WI38 (cell line): ENCODE data around the gene PID1.

Source experiments
- H3K4me3 ChIP-seq: 2 replicates; pipeline ENCODE4 v1.5.1; 2011; ENCODE audit warnings: low read depth, mild to moderate bottlenecking, control low read depth, low read length
- TF ChIP-seq, protein P1 (sequence below): IDR thresholded peaks from 2 replicates; pipeline ENCODE4 v1.5.1; 2012; ENCODE audit warnings: low read depth, mild to moderate bottlenecking, control low read depth, low read length

Gene PID1

DNA sequence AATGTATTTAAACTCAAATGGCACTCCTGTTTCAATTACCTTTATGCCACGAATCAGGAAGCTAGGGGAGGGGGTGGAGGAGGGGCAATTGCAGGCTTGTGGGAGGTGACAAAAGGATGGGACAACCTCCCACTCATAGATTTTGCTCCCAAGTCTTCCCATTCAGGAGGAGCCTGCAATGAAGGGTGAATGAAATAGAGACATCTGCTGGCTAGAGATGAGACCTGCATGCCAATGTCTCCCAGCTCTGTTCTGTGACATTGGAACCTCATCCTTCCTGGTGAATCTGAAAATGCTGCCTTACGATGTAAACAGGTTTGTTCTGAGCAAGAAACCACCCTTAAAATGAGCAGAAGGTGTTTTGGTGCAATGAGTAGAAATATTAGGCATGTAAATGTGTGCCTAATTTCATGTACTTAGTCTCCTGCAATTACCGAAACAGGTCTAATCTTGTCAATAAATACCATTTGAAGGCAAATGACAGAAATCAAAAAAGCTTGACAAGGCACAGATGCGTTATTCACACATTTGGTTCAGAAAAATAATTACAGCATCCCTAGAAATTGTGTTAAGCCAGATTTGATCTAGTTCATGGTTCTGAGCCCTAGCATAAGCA is 2.7 kb upstream of the PID1 start:
- TF ChIP-seq, protein P1, sequence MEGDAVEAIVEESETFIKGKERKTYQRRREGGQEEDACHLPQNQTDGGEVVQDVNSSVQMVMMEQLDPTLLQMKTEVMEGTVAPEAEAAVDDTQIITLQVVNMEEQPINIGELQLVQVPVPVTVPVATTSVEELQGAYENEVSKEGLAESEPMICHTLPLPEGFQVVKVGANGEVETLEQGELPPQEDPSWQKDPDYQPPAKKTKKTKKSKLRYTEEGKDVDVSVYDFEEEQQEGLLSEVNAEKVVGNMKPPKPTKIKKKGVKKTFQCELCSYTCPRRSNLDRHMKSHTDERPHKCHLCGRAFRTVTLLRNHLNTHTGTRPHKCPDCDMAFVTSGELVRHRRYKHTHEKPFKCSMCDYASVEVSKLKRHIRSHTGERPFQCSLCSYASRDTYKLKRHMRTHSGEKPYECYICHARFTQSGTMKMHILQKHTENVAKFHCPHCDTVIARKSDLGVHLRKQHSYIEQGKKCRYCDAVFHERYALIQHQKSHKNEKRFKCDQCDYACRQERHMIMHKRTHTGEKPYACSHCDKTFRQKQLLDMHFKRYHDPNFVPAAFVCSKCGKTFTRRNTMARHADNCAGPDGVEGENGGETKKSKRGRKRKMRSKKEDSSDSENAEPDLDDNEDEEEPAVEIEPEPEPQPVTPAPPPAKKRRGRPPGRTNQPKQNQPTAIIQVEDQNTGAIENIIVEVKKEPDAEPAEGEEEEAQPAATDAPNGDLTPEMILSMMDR: peak; percentile 70
- no peak overlapping the region for H3K4me3 ChIP-seq

DNA sequence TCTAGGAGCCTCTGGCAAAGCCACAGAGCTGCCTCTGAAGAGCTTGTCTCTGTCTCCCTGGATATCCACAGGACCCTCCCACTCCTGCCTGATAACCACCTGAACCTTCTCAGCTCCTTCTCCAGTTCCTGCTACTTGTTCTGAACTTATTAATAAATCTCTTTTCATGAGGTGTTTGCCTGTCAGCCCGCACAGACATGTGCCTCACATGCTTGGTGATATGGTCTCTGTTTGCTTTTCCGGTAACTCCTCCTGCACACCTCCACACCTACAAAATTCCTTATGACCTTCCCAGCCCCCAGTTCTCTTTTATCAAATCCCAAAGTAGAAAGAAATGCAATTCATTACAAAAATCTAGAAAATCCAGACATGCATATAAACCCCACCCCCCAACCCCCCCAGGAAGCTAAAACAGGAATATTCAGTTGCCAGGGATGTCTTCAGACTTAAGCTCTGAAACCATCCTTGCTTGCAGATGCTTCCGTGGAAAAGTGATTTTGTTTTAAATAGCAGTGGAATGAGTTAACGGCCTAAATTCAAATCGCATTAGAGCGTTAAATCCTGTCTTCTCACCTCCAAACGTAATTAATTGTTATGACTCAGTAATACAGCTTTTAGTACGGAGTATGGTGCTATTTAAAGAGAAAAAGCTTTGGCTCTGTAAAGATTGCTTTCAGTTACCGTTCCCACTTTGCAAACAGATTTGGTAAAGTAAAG is 2.1 kb upstream of the PID1 start:
- H3K4me3 ChIP-seq: no peak overlapping the region

DNA sequence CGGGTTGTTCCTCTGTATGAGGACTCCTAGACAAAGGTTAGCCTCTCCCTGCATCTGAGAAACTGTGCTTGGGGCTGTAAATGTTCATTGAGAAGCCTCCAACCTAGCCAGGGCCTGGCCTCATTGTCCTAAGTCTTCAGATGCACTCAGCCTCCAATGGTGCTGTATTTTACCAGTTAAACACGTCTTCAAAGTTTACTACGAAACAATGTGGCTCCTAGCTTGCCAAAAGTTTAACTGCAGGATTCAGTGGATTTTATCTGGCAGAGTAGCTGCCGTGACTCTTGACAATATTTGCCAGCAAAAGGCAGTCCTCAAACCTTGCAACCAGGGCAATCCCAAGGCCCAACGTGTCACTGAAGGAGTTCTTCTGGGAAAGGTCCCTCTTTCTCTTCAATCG is 1.1 kb downstream of the PID1 start:
- H3K4me3 ChIP-seq: no peak overlapping the region

More for the DNA sequence above, 2.1 kb upstream of the PID1 start:
- TF ChIP-seq, protein P1: no peak

DNA sequence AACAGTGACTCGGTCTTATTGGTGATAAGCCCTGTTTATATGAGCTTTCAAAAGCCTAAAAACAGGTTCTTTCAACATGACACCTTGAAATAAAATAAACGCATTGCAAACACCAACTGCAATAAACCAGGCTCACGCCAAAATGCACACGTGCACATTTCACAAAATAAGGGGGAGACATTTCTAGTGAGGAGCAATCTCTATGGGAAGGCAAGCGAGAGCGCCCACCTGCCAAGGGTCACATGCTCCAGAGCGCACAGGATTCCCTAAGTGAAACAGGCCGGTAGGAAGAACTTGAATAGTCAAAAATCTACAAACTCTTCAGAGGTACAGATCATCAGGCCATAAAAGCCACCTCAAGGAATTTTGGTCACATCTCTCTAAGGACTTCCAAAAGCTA is 1.9 kb downstream of the PID1 start:
- TF ChIP-seq, protein P1: no peak
- H3K4me3 ChIP-seq: no peak overlapping the region

More for the DNA sequence above, 1.1 kb downstream of the PID1 start:
- TF ChIP-seq, protein P1: no peak

DNA sequence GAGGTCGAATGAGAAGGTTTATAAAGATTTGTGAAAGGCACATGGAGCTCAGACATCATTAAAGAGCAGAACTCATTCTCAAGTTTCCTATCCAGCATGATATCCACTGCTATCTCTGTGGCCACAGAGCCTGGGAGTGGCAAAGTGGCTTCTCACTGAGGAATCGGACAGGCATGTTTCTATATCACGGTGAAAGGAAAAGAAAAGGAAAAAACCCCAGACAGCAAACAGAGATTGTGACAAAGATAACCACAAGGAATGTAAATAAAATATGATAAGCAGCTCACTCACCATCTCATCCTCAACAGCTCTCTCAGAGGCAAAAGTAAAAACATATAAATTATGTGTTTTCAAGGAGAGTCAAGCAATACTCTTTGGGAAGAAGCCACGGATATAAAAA is 2.5 kb downstream of the PID1 start:
- TF ChIP-seq, protein P1: no peak
- H3K4me3 ChIP-seq: no peak overlapping the region

DNA sequence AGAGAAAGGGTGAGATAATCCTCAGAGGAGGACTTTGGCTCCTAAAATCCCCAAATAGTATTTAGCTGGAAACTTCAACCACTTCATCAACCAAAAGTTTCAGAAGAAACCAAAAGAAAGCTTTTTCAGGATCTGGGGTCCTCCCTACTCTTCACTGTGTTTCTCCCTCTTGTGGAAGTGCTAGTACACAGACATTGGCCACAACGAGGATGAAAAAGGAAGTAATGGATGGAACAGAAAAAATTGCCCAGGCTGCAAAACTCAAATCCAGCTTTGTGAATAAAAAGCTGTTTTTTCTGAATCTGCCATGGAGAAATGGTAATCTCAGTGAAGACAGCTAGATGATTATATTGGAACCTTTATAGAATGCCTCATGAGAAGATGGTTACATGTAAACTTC is 4.0 kb downstream of the PID1 start:
- TF ChIP-seq, protein P1: no peak
- H3K4me3 ChIP-seq: no peak overlapping the region

DNA sequence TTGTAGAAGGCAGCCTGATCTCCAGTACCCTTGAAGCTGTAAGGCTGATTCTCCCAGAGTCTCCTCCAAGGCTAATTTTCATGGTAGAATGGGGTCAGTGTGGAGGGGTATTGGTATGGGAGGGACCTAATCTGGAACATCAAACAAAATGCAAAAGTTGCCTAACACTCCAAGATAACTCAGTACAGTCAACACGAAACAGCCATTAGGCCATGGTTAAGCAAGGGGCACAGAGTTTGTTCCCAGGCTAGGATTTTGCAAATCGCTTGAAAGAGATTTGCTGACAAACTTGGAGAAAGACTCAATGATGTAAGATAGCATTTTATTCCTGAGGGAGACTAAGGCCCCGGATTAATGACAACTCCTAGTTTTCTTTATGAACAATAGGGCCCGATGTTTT is 5.4 kb downstream of the PID1 start:
- TF ChIP-seq, protein P1: no peak
- no peak overlapping the region for H3K4me3 ChIP-seq
